Pancreas (tissue), 10 donors: ENCODE results near the gene KRT76. TPM values are rescaled to one million over a fixed set of nuclear protein-coding genes. Genes with fewer than 3 reads are reported as not detected.

Source experiments
- ATAC-seq, 4 donors: fragments of 200-7000 bp; cut with Tn5 transposase; one replicate each; pipeline versions ENCODE4 v1.8.0 to v1.9.1; 2020; ENCODE audit warnings: mild to moderate bottlenecking in 4 of 4, moderate library complexity in 4 of 4
- DNase-seq, 6 donors: peaks; one replicate each; pipeline ENCODE4 v3.0.0-alpha.2; 2020
- FAIRE-seq: peaks from 2 replicates; lab custom pipeline; 2012; peaks lifted over from hg19 to GRCh38; lab: Jason Lieb, UNC
- H3K27ac ChIP-seq, 4 donors: fragments of 200-600 bp; sonication (generic); 1 replicate in 3 of 4; 2 replicates in 1 of 4; pipeline versions ENCODE4 v1.5.0 to v1.8.0; 2020
- H3K27me3 ChIP-seq, 4 donors: fragments of 200-600 bp; one replicate each; pipeline ENCODE4 v1.8.0; 2021
- H3K36me3 ChIP-seq, 3 donors: fragments of 200-600 bp; sonication (generic) in 1 of 3; one replicate each; pipeline versions ENCODE4 v1.5.0 to v1.8.0; 2020 to 2021
- H3K4me1 ChIP-seq, 3 donors: fragments of 200-600 bp; one replicate each; pipeline ENCODE4 v1.8.0; 2021
- H3K4me3 ChIP-seq, 4 donors: fragments of 200-600 bp; sonication (generic) in 2 of 4; one replicate each; pipeline versions ENCODE4 v1.5.0 to v1.8.0; 2020 to 2021
- H3K9me3 ChIP-seq, 4 donors: fragments of 200-600 bp; one replicate each; pipeline ENCODE4 v1.8.0; 2021
- WGBS, 2 donors: extraction: QIAGEN DNeasy Blood & Tissue Kit; methylation state at CpG; one replicate each; pipeline ENCODE4 v1.1.7; 2013; 5-methylcytosine and 5-hydroxymethylcytosine counted together
- intact Hi-C, 3 donors: fragments of 100-400 bp; cut with DNase I; formaldehyde crosslinking; loops; one replicate each; pipeline versions ENCODE4 v1.11.1 to v1.14.2; 2022
- polyA plus RNA-seq, 2 donors: library from polyadenylated mRNA; stranded (reverse); fragments of 200-250 nt; gene quantifications; one replicate each; pipeline ENCODE4 v1.2.3, GENCODE V29; 2013
- total RNA-seq, 6 donors: library from RNA; stranded (reverse); fragmentation: NEBNext Ultra II Directional in 4 of 6; extraction: Animal tissue kit (Norgen Biotek cat#: 25700) in 4 of 6; gene quantifications; one replicate each; pipeline versions ENCODE4 v1.2.1 to v1.2.4, GENCODE V29; 2021 to 2023
- TF ChIP-seq, protein P1 (sequence below), 4 donors: fragments of 200-600 bp; sonication (generic) in 3 of 4; IDR thresholded peaks; one replicate each; pipeline versions ENCODE4 v1.5.0 to v1.8.0; 2021; ENCODE audit warnings: antibody characterized with exemption in 4 of 4
- donor health status: healthy with polysubstance abuse.
- donor health status: DM: no; HTN: no; CAD: no; lungs with moderate emphysema.
- donor health status: DM: no; HTN: no; CAD: no.
- donor health status: control.
- donor health status: control.
- donor health status: Bipolar disorder and iron deficiency.
- donor health status: DM: yes; HTN: yes; CAD: no.
- donor health status: DM: no; HTN: no; CAD: no.
- donor health status: DM: no; HTN: no; CAD: no.
- donor health status: DM: yes; HTN: yes; CAD: no.

KRT76 gene
- total and polyA plus RNA-seq, 8 donors, result not detected

DNA sequence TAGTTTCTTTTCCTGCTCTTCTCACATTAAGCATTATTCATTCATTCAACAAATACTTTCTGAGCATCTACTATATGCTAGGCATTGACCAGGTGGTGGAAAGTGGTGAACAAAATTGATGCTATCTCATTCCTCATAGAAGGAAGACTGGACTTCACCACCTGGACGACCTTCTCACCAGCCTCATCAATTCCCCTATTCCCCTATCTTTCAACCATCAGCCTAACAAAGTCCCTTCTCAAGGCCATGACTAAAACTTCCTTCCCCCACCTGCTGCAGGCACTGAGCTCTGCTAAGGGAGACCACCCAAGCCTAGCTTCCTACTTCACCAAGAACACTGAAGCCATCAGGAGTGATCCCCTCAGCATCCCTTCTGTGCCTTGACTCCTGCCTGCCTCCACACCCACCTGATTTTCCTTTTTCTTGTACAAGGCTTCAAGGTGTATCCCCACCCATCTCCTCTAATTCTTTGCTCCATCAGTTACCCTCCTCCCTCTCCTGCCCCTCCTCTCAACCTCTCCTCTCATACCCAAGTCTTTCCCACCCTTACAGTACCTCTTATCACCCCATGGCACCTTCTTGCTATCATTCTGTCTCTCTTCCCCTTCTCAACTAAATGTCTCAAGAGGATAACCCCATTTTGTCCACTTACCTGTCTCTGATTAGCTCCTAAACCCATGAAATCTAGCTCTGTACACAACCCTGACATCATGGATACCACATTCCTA lies 19.5 kb downstream of the KRT76 start:
- no peaks in the 10 kb centered on the region for H3K9me3 ChIP-seq
- TF ChIP-seq, protein P1, sequence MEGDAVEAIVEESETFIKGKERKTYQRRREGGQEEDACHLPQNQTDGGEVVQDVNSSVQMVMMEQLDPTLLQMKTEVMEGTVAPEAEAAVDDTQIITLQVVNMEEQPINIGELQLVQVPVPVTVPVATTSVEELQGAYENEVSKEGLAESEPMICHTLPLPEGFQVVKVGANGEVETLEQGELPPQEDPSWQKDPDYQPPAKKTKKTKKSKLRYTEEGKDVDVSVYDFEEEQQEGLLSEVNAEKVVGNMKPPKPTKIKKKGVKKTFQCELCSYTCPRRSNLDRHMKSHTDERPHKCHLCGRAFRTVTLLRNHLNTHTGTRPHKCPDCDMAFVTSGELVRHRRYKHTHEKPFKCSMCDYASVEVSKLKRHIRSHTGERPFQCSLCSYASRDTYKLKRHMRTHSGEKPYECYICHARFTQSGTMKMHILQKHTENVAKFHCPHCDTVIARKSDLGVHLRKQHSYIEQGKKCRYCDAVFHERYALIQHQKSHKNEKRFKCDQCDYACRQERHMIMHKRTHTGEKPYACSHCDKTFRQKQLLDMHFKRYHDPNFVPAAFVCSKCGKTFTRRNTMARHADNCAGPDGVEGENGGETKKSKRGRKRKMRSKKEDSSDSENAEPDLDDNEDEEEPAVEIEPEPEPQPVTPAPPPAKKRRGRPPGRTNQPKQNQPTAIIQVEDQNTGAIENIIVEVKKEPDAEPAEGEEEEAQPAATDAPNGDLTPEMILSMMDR (IDR thresholded peaks at IDR 0.05), result no peak
- no peak overlapping the region for H3K4me3 ChIP-seq
- no peaks in the 10 kb centered on the region for H3K4me1 ChIP-seq
- H3K27ac ChIP-seq, result no peak overlapping the region
- intact Hi-C loops, result no loop called here
- no peak for FAIRE-seq
- DNase-seq, result no peak
- H3K27me3 ChIP-seq, result no peaks in the 10 kb centered on the region
- no peaks in the 10 kb centered on the region for H3K36me3 ChIP-seq
- 18 to 21% methylated on average over 1 of the region's 1 CpG for WGBS, 2 donors
- ATAC-seq, result no peak

DNA sequence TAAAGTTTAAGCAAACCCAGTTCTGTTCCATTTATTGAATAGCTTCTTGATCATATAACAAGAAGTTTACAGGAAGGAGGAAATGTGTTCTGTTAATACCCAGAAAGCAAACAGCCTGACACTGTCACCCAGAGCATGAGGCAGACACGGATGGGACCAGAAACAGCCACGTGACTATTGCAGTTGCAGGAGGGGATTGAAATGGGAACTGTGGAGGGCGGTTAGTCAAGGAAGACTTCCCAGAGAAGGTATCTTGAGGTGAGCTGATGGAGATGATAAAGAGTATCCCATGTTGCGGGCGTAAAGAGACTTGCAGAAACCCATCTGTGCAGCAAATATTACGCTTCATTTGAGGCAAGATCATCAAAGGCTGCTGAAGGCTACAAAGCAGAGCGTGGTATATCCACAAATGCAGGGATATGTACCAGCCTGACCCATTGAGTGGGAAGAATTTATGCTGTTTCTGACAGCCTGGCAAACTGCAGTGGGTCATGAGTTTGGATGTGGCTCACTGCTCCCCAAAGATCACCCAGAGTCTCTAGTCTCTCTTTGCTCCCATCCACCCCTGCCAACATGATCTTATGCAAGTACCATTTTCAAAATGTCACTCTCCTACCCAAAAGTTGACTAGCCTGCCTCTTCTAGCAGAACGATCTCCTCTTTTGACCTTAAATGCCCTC lies 20.7 kb downstream of the KRT76 start:
- ATAC-seq (no peak), FAIRE-seq (no peak), DNase-seq (no peak)
- no peaks in the 10 kb centered on the region for H3K4me1 ChIP-seq
- H3K4me3 ChIP-seq, result no peak overlapping the region
- no peak overlapping the region for H3K27ac ChIP-seq
- 57 to 74% methylated on average over 8 of the region's 8 CpGs for WGBS, 2 donors
- no peaks in the 10 kb centered on the region for H3K9me3 ChIP-seq
- H3K36me3 ChIP-seq, result no peaks in the 10 kb centered on the region
- intact Hi-C loops, result no loop called here
- no peaks in the 10 kb centered on the region for H3K27me3 ChIP-seq
- TF ChIP-seq, protein P1 (IDR thresholded peaks at IDR 0.05), result no peak

DNA sequence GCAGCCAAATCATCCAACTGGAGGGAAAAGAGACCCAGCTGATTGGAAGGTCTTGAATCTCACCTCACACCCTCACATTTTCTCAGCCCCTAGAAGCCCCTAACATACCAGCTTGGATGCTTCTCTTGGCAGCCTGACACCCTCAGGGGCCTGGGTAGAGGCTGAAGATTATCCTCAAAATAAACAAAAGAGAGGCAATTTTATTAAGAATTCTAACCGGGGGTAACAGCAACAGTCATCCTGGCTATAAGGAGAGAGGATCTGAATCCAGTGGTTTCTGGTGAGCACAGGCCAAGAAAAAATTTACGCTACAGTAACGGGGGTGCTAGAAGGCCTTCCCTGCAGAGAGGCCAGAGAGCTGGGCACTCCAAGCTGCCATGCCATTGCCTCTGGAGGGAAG lies 21.6 kb downstream of the KRT76 start:
- ATAC-seq (no peak), FAIRE-seq (no peak), DNase-seq (no peak)
- no peaks in the 10 kb centered on the region for H3K4me1 ChIP-seq
- intact Hi-C loops, result no loop called here
- no peak overlapping the region for H3K27ac ChIP-seq
- no peaks in the 10 kb centered on the region for H3K36me3 ChIP-seq
- TF ChIP-seq, protein P1 (IDR thresholded peaks at IDR 0.05), result no peak
- no peaks in the 10 kb centered on the region for H3K27me3 ChIP-seq
- H3K4me3 ChIP-seq, result no peak overlapping the region
- H3K9me3 ChIP-seq, result no peaks in the 10 kb centered on the region
- WGBS, 2 donors, result 72 to 77% methylated on average over 3 of the region's 3 CpGs

DNA sequence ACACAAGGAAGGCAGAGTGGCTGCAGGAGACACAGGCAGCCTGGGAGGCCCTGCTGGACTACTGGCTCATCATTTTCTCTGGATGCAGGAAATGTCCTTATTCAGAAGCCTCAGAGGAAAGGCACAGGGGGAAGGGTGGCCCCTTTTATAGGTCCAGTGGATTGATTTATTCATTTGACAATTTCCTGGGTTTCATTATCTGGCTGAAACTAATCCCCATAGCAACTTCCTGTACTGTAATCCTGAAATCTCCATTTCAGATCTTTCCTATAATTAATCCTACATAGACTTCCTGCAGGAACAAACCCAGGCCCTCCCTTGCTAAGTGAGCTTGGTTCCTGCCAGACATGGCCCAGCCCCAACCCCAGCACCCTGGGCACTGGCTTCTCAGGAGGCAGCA lies 23.0 kb downstream of the KRT76 start:
- intact Hi-C loops, result no loop called here
- FAIRE-seq (no peak), ATAC-seq (no peak), DNase-seq (no peak)
- Histone ChIP-seq H3K9me3 (no peaks in the 10 kb centered on the region), H3K36me3 (no peaks in the 10 kb centered on the region), H3K27me3 (no peaks in the 10 kb centered on the region), H3K4me3 (no peak overlapping the region), H3K27ac (no peak overlapping the region), H3K4me1 (no peaks in the 10 kb centered on the region)
- TF ChIP-seq, protein P1 (IDR thresholded peaks at IDR 0.05), result no peak

DNA sequence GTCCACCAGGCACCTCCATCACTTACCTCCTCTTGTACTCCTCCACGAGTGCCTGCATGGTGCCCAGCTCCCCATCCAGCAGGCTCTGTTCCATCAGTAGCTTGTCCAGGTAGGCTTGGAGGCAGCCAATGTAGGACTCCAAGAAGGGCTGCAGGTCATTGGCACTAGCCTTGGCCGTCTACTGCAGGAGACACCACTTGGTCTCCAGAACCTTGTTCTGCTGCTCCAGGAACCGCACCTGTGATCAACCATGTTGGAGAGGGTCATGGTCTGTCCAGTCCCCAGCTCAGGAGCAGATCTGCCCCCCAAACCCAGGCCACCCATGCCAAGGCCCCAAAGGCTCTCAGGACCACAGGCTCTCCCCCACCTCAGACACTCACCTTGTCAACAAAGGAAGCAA lies 23.9 kb downstream of the KRT76 start:
- 67 to 72% methylated on average over 3 of the region's 3 CpGs for WGBS, 2 donors
- ATAC-seq (no peak), FAIRE-seq (no peak), DNase-seq (no peak)
- no peaks in the 10 kb centered on the region for H3K36me3 ChIP-seq
- no peak overlapping the region for H3K4me3 ChIP-seq
- no peak overlapping the region for H3K27ac ChIP-seq
- intact Hi-C loops, result no loop called here
- H3K9me3 ChIP-seq, result no peaks in the 10 kb centered on the region
- H3K27me3 ChIP-seq, result no peaks in the 10 kb centered on the region
- no peaks in the 10 kb centered on the region for H3K4me1 ChIP-seq
- TF ChIP-seq, protein P1 (IDR thresholded peaks at IDR 0.05), result no peak
